GM19099 (cell line): ENCODE results near the gene SPTLC3.

Experiments used
- POLR2A ChIP-seq: IDR thresholded peaks from 3 replicates; pipeline ENCODE4 v1.6.1; 2011; ENCODE audit warnings: low read depth; ENCODE audit not compliant: insufficient read length; ENCODE audit errors: extremely low read depth

The SPTLC3 gene

GRCh38 chr20:12978613-12979495 is 29.9 kb upstream of the SPTLC3 start:
- TF ChIP-seq POLR2A, result no peak

GRCh38 chr20:12982098-12982497 is 26.7 kb upstream of the SPTLC3 start:
- TF ChIP-seq POLR2A, result no peak

DNA sequence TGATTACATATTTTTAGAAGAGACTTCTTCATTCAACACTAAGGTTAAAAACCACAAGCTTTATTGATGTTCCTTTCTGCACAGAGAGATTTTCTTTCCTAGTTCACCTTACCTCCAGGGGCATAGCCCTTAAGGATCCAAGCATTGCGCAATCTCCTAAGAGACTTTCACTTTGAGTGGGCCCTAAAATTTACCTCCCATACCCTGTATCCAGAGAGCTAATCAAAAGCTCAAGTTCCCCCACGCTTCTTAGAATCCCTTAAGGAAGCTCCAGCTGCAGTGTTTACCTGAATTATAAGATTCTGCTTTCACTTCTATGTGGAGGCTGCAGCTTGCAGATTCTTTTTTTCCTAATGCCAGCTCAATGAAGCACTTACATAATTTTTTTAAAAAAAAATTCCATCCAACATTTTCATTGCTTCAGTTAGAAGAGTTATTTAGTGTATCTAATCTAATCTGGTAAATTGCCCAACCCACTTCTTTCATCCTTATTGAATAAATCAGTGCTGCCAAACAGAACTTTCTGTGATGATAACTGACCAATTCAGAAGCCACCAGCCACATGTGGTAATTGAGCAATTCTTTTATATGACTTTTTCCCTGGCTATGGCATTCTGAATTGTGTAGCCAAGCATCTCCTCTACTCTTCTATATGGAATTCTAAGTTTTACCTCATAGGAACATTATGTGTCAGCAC is 24.6 kb upstream of the SPTLC3 start:
- no peak for TF ChIP-seq POLR2A

DNA sequence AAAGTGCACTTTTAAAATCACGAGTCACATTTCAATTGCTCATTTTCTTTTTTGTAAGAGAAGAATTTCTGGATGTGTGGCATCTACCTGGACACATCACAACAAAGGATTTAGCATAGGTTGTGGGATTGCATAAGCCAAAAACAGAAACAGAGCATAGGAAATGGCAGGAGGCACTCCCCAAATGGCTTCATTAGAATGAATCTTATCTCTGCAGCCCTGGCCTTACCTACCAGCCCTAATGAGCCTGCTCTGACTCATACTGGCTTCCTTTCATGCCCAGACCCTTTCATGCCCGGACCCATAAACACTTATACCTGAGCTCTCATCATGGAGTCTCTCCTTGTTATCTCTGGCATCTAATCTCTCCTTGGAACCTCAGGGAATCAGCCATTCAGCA is 23.9 kb upstream of the SPTLC3 start:
- no peak for TF ChIP-seq POLR2A

DNA sequence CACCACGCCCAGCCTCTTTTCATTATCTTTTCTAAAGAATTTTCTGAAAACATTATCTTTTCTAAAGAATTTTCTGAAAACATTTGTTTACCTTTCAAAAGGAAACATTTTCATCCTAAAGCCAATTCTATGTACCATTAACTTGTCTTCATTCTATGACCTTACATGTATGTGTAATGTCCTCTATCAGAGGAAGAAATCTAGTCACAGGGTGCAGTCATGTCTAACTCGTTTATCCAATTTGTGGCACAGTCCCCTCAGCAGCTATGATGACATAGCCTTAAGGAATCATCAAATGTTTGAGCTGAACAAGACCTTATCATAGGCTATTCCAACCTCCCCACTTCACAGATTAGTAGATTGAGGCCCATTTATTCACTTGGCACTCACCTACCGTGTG is 21.5 kb upstream of the SPTLC3 start:
- TF ChIP-seq POLR2A, result no peak

DNA sequence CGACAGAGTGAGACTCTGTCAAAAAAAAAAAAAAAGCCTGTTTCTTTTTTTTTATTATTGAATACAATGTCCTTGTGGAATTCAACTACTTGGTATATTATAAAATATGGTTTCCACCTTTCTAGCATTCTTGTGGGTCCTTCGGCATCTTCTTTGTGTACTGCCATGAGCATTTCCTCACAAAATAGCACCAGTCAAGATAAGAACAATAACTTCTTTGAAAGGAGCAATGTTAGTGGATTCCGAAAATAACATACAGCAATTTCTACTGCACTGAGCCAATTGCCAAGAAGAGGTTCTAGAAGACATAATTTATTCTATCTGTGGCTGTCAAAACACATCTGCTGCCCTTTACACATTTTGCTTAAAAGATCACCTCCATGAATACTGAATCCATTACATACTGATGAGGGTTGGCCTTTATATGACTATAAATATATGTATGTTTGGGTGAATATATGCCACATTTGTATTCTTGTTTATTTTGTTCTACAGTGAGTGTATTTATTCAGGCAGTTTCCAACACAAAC is 19.1 kb upstream of the SPTLC3 start:
- TF ChIP-seq POLR2A, result no peak

DNA sequence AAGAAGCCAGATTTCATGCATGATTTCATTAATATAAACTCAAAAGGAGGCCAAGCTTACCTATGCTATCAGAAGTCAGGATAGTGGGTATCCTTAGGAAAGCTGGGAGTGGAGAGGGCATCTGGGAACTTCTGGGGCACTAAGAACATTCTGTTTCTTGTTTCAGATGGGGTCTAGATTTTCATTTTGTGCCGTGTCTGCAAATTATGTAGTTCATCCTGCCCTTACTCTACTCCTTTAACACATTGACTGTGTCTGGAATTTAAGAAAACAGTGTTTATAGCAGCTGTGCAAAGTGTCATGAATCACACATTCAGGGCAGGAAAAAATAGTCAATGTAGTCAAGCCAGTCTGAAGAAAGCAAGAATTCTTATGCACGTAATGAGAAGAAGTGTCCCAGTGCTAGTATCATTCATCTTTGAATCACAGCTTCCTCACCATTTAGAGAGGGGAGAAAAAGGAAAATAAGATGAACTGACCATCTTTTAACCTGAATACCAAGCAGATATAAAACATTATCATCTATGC is 11.6 kb upstream of the SPTLC3 start:
- no peak for TF ChIP-seq POLR2A

DNA sequence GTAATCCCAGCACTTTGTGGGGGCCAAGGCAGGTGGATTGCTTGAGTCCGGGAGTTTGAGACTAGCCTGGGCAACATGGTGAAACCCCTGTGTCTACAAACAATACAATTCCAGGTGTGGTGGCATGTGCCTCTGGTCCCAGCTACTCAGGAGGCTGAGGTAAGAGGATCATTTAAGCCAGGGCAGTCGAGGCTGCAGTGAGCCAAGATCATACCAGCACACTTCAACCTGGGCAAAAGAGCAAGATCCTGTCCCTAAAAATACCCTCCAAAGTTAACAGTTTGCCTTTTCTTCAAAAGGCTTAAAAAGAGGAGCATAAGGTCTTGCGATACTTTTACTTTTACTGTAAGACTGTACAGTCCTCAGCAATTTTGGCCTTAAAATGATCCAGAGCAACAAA is 10.7 kb upstream of the SPTLC3 start:
- TF ChIP-seq POLR2A, result no peak

DNA sequence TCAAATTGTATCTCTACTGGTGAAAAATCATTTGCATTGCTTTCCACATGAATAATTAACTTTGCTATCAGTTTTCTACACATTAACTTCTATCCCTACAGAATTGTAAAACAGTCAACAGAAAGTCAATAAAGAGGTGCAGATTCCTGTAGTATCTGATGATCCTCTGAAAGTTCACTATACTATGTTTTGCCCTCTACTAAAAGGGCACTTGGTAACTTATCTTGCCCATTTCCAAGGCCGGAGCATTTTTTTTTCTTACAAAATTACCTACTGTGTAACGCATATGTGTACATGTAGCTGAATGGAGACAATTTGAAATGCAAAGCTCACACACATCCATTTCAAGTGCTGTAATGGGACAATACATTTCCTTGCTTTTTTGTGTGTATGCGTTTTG is 9.6 kb upstream of the SPTLC3 start:
- TF ChIP-seq POLR2A, result no peak

DNA sequence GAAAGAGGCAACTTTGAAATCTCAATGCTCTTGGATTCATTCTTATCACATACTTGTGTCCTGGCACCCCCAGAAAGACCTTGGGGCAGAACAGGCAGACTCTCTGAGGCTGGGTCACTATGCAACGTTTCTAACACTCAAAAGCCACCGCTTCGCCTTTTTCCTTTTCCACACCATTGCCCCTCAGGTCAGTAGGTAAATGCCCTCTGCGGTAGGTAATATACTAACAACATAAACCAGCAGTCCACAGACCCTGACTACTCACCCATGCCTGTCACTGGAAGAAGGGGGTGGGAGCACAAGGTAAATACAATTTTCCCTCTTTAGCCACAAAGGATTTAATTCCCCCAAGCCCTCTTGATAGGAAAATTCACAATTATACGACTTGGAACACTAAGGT is 6.5 kb upstream of the SPTLC3 start:
- no peak for TF ChIP-seq POLR2A

DNA sequence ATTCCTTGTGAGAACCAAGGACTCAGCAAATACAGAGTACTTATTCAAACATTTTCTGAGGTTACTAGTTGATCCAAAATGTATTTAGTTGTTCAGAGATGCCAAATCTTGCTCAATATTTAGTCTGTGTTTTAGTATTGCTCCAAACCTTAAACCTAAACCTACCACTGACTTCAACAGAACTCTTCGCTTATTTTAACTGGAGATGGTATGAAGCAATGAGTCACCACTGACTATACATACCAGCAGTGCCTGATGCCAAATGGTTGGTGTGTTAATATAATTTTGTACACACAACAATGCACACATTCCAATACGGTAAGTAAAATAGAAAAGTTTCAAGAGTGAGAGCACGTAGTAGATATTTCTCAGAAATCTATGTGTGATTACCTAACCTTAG is 1.9 kb upstream of the SPTLC3 start:
- TF ChIP-seq POLR2A, result no peak

DNA sequence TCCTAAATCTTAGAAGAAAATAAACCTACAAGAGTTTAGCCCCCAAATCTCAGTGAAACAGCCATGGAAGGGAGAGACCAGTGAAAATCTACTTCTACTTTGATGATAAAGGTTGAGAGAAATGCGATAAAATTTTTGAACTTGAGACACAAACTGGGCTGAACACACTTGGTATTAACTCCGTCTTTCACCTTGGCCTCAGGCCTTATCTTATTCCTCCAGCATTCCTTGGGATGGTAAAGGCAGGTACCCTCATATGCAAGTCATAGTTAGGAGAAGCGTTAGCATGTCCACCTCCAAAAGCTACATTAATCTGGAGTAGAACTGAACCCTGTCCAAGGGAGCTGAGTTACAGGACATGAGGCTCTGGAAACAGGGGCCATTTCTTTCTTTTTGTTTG is 1.2 kb upstream of the SPTLC3 start:
- TF ChIP-seq POLR2A, result no peak

DNA sequence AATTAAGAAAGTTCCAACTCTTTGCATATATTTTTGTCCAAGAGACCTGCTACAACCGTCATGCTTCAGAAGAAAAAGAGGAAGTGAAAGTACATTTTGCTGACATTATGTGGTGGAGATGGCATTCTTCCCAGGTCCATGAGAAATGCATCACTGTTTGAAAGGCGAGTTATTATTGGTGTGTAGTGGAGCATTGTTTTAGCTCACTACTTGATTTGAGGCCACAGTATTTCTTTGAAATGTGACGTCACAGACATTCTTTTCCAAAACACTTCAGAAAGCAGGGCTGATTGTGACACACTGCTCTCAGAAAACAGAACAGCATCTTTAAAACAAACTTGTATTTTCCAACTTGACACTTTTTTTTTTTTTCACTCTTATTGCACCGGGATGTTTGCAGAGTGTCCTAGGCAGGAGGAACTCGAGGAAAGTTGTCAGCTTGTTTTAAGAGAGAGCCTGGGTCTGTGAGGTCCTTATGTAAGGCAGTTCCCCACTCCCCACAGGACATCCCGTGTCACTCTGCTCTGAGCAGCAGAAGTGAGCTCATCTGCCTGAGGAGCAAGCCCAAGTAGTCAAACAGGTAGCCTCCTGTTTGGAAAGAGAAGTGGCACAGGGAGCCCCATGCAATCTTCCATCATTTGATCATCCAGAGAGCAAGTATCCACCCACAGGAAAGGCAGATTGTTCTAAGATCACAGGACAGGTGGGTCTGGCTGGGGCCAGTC is 1.1 kb downstream of the SPTLC3 start:
- no peak for TF ChIP-seq POLR2A

DNA sequence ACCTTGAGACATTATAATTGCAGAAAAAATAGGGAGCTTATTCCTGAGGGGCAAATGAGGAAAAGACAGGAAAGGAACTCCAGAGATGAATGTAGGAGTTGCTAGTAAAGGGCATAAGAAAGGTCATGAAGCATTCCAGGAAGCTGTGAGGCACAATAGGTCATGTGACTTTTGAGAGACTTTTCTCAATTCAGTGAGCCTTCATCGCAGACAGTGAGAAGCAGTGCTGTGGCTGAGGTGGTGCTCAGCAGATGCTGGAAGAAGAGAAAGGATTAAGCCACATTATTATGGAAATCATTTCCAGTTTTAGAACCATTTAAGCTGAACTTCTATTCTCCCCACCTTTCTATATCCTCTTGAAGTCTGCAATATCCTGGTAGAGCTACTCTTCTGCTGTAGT is 4.1 kb downstream of the SPTLC3 start:
- no peak for TF ChIP-seq POLR2A

GRCh38 chr20:13013411-13013810 is 4.6 kb downstream of the SPTLC3 start:
- no peak for TF ChIP-seq POLR2A
